IMR-90 (cell line): Measurements from ENCODE around the gene CD1B. TPM values are rescaled to one million over a fixed set of nuclear protein-coding genes. Genes with fewer than 3 reads are reported as not detected.

Source experiments
- ATAC-seq: fragments of 200-7000 bp; cut with Tn5 transposase; 2 replicates; pipeline ENCODE4 v1.9.1; 2020; ENCODE audit warnings: low read depth, mild to moderate bottlenecking, moderate library complexity
- BruUV-seq: library from RNA; stranded (reverse); fragments of 400-500 nt; replicated peaks from 2 replicates; lab custom pipeline; 2021; lab: Mats Ljungman, UMichigan
- CTCF ChIA-PET: fragments of 300-600 bp; formaldehyde crosslinking; extraction: SDS; loops from one replicate; lab custom pipeline; 2021; ENCODE audit warnings: antibody characterized with exemption; lab: Yijun Ruan, JAX
- POLR2A ChIA-PET: fragments of 300-600 bp; sonication (Branson Sonifier 250); formaldehyde crosslinking; loops from one replicate; lab custom pipeline; 2022; ENCODE audit warnings: antibody characterized with exemption; ENCODE audit not compliant: unreplicated experiment; lab: Charles Lee
- DNase-seq: peaks from one replicate; pipeline ENCODE4 v3.0.0; 2013
- H2AFZ ChIP-seq: replicated peaks from 2 replicates; pipeline ENCODE3; 2013; ENCODE audit warnings: low read length, mild to moderate bottlenecking; ENCODE audit not compliant: poor library complexity
- H2AK5ac ChIP-seq: 2 replicates; pipeline ENCODE4 v1.6.1; 2013; ENCODE audit warnings: low read depth, low read length, inconsistent platforms
- H2AK9ac ChIP-seq: replicated peaks from 2 replicates; pipeline ENCODE3; 2013; ENCODE audit warnings: mild to moderate bottlenecking, low read depth, low read length, moderate library complexity; ENCODE audit not compliant: poor library complexity
- H2BK120ac ChIP-seq: 2 replicates; pipeline ENCODE4 v1.6.1; 2013; ENCODE audit warnings: low read depth, low read length, inconsistent platforms
- H2BK15ac ChIP-seq: 3 replicates; pipeline ENCODE4 v1.6.1; 2013; ENCODE audit warnings: low read depth, low read length, inconsistent platforms
- H2BK20ac ChIP-seq: 2 replicates; pipeline ENCODE4 v1.6.1; 2013; ENCODE audit warnings: low read depth, mild to moderate bottlenecking, inconsistent platforms, low read length, moderate library complexity
- H2BK5ac ChIP-seq: 2 replicates; pipeline ENCODE4 v1.6.1; 2013; ENCODE audit warnings: mild to moderate bottlenecking, low read depth, low read length, inconsistent platforms; ENCODE audit not compliant: poor library complexity, severe bottlenecking
- H3K14ac ChIP-seq: replicated peaks from 2 replicates; pipeline ENCODE4 v1.6.1; 2013; ENCODE audit warnings: low read depth, low read length, inconsistent platforms
- H3K18ac ChIP-seq: 2 replicates; pipeline ENCODE4 v1.6.1; 2013; ENCODE audit warnings: low read depth, low read length, control low read depth
- H3K23ac ChIP-seq: 2 replicates; pipeline ENCODE4 v1.6.1; 2013; ENCODE audit warnings: low read depth, low read length, inconsistent platforms
- H3K27ac ChIP-seq: 2 replicates; pipeline ENCODE4 v1.5.1; 2013; ENCODE audit warnings: mild to moderate bottlenecking, control low read depth, low read length; ENCODE audit not compliant: insufficient read depth
- H3K27me3 ChIP-seq: 2 replicates; pipeline ENCODE4 v1.6.1; 2013; ENCODE audit warnings: low read length; ENCODE audit not compliant: control insufficient read depth, insufficient read depth
- H3K36me3 ChIP-seq: 2 replicates; pipeline ENCODE4 v1.6.1; 2013; ENCODE audit warnings: low read length, mixed read lengths; ENCODE audit not compliant: control insufficient read depth, insufficient read depth
- H3K4ac ChIP-seq: 2 replicates; pipeline ENCODE4 v1.6.1; 2013; ENCODE audit warnings: low read depth, low read length, inconsistent platforms
- H3K4me1 ChIP-seq: 2 replicates; pipeline ENCODE4 v1.6.1; 2013; ENCODE audit warnings: low read length, mixed read lengths; ENCODE audit not compliant: control insufficient read depth, insufficient read depth
- H3K4me2 ChIP-seq: 2 replicates; pipeline ENCODE4 v1.6.1; 2013; ENCODE audit warnings: low read depth, mild to moderate bottlenecking, control low read depth, low read length, moderate library complexity
- H3K4me3 ChIP-seq: 2 replicates; pipeline ENCODE4 v1.5.1; 2013; ENCODE audit warnings: low read depth, mild to moderate bottlenecking, control low read depth, low read length, moderate library complexity; ENCODE audit not compliant: insufficient read depth
- H3K56ac ChIP-seq: 2 replicates; pipeline ENCODE4 v1.6.1; 2013; ENCODE audit warnings: low read length, inconsistent platforms; ENCODE audit not compliant: insufficient read depth; ENCODE audit errors: extremely low read depth
- H3K79me1 ChIP-seq, 2 experiments: 2 replicates each; pipeline ENCODE4 v1.6.1; 2013; ENCODE audit warnings: low read length in 2 of 2, inconsistent platforms in 1 of 2, low read depth in 1 of 2
- H3K9ac ChIP-seq: 2 replicates; pipeline ENCODE4 v1.6.1; 2013; ENCODE audit warnings: low read depth, low read length, control low read depth
- H3K9me1 ChIP-seq: 2 replicates; pipeline ENCODE4 v1.6.1; 2013; ENCODE audit warnings: low read length, inconsistent platforms; ENCODE audit not compliant: insufficient read depth
- H3K9me3 ChIP-seq: 2 replicates; pipeline ENCODE4 v1.6.1; 2013; ENCODE audit warnings: low read length; ENCODE audit not compliant: control insufficient read depth, insufficient read depth
- H4K20me1 ChIP-seq: 2 replicates; pipeline ENCODE4 v1.6.1; 2013; ENCODE audit warnings: low read length, inconsistent platforms; ENCODE audit not compliant: insufficient read depth
- H4K5ac ChIP-seq: 2 replicates; pipeline ENCODE4 v1.6.1; 2013; ENCODE audit warnings: mild to moderate bottlenecking, low read depth, low read length, control low read depth
- H4K8ac ChIP-seq, 2 experiments: 2 replicates each; pipeline ENCODE4 v1.6.1; 2013; ENCODE audit warnings: low read depth in 2 of 2, low read length in 2 of 2, control low read depth in 1 of 2, inconsistent platforms in 1 of 2
- H4K91ac ChIP-seq: 2 replicates; pipeline ENCODE4 v1.6.1; 2013; ENCODE audit warnings: low read depth, low read length, inconsistent platforms; ENCODE audit not compliant: insufficient read depth
- FOS ChIP-seq: fragments of 150-350 bp; IDR thresholded peaks from 2 replicates; pipeline ENCODE4 v1.6.1; 2016; ENCODE audit warnings: low read depth, low read length
- WGBS, 2 experiments: methylation state at CpG; one replicate each; pipeline versions ENCODE4 v1.1.5 to v1.1.7; 2013; ENCODE audit warnings: missing lambda C conversion rate in 2 of 2; ENCODE audit not compliant: insufficient read length in 1 of 2; ENCODE audit errors: extremely low coverage in 2 of 2; 5-methylcytosine and 5-hydroxymethylcytosine counted together
- dilution Hi-C: fragments of 300-500 bp; cut with HindIII; formaldehyde crosslinking; loops from one replicate; pipeline ENCODE4 v1.14.3; 2018; ENCODE audit warnings: low sequenced_read_pairs; ENCODE audit not compliant: unreplicated experiment
- in situ Hi-C: fragments of 300-500 bp; cut with MboI; formaldehyde crosslinking; loops from 3 replicates; pipeline ENCODE4 v1.14.3; 2019; ENCODE audit warnings: low sequenced_read_pairs, inconsistent platforms, mixed read lengths
- intact Hi-C: fragments of 100-400 bp; cut with micrococcal nuclease; formaldehyde crosslinking; loops from 2 replicates; pipeline ENCODE4 v1.10.0; 2022
- polyA plus RNA-seq, 3 experiments: library from polyadenylated mRNA; depleted of rRNA; stranded (reverse); fragments of >200 nt; gene quantifications; 2 replicates each; pipeline ENCODE4 v1.2.3, GENCODE V29; 2012; ENCODE audit warnings: low replicate concordance in 1 of 3
- total RNA-seq: library from RNA; depleted of rRNA; stranded (reverse); fragments of >200 nt; gene quantifications from 2 replicates; pipeline ENCODE4 v1.2.3, GENCODE V29; 2012

The CD1B gene
- total and polyA plus RNA-seq, 2 of the 4 experiments (the other 2 are of a cell fraction), result not detected

DNA sequence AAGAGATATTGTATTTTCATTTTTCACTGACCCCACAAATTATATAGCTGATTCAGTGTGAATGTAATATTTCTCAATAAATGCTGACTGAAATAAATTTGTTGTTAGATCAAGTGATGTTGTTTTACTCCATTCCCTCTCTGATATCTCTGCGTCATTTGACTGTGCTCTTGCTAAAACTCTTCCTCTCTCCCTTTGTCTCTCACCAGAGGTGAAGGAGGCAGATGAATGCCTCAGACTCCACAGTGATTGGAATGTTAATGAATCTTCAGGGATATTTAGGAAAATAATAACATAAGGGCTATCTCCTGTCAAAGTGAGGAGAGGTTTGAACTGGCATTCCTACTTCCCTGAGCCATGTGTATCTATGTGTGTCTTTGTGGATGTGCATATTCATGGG lies 26.1 kb upstream of the CD1B start:
- TF ChIP-seq FOS, result no peak
- Histone ChIP-seq H2AFZ (no peak overlapping the region), H3K23ac (no peak overlapping the region), H2BK15ac (no peak overlapping the region), H4K8ac (no peak overlapping the region), H3K9me3 (no peaks in the 10 kb centered on the region; the same call in 1 of the 2 replicates), H4K5ac (no peak overlapping the region), H4K91ac (no peak overlapping the region), H3K79me1 (no peaks in the 10 kb centered on the region), H2BK120ac (no peak overlapping the region), H2BK5ac (no peak overlapping the region), H3K27me3 (no peaks in the 10 kb centered on the region), H3K9me1 (no peaks in the 10 kb centered on the region), H3K4me1 (no peaks in the 10 kb centered on the region), H2BK20ac (no peak overlapping the region), H3K36me3 (no peaks in the 10 kb centered on the region), H3K18ac (no peak overlapping the region), H3K4ac (no peak overlapping the region), H3K56ac (no peak overlapping the region), H2AK5ac (no peak overlapping the region), H3K14ac (no peak overlapping the region), H2AK9ac (no peak overlapping the region), H3K4me2 (no peak overlapping the region), H3K27ac (no peak overlapping the region), H3K4me3 (no peak overlapping the region), H3K9ac (no peak overlapping the region), H4K20me1 (no peaks in the 10 kb centered on the region)
- in situ Hi-C loops, result no loop called here
- DNase-seq (no peak), ATAC-seq (no peak)
- no TSS peak for BruUV-seq
- POLR2A ChIA-PET, result no interaction called here
- no CpG with 5 or more reads among the region's 1 CpG for WGBS, 2 experiments
- intact Hi-C loops, result no loop called here
- CTCF ChIA-PET, result no interaction called here
- dilution Hi-C loops, result no loop called here
